ENCODE results near the gene GPX4.

GPX4 gene

GRCh38 chr19:1134431-1134830 lies 30.6 kb downstream of the GPX4 start:
- no peak for TF ChIP-seq CTCF (IDR thresholded peaks at IDR 0.05; ENCODE audit: insufficient read depth, missing control alignments)
- FAIRE-seq (no peak), DNase-seq (ENCODE audit: insufficient read length, low spot score) (no peak)

GRCh38 chr19:1135454-1135853 lies 31.7 kb downstream of the GPX4 start:
- DNase-seq (ENCODE audit: insufficient read length, low spot score) (no peak), FAIRE-seq (no peak)

GRCh38 chr19:1136201-1136600 lies 32.4 kb downstream of the GPX4 start:
- DNase-seq (ENCODE audit: insufficient read length, low spot score) (no peak), FAIRE-seq (no peak)
- TF ChIP-seq CTCF (IDR thresholded peaks at IDR 0.05; ENCODE audit: insufficient read depth, missing control alignments) = no peak

More at GRCh38 chr19:1135454-1135853, 31.7 kb downstream of the GPX4 start:
- no peak for TF ChIP-seq CTCF (IDR thresholded peaks at IDR 0.05; ENCODE audit: insufficient read depth, missing control alignments)

GRCh38 chr19:1136621-1137317 lies 33.0 kb downstream of the GPX4 start:
- TF ChIP-seq CTCF (IDR thresholded peaks at IDR 0.05; ENCODE audit: insufficient read depth, missing control alignments) = no peak
- DNase-seq (ENCODE audit: insufficient read length, low spot score) = no peak
- FAIRE-seq = no peak

GRCh38 chr19:1138121-1138520 lies 34.3 kb downstream of the GPX4 start:
- no peak for TF ChIP-seq CTCF (IDR thresholded peaks at IDR 0.05; ENCODE audit: insufficient read depth, missing control alignments)
- FAIRE-seq (no peak), DNase-seq (ENCODE audit: insufficient read length, low spot score) (no peak)

- DNase-seq (ENCODE audit: insufficient read length, low spot score) = no peak
- FAIRE-seq = no peak
- TF ChIP-seq CTCF (IDR thresholded peaks at IDR 0.05; ENCODE audit: insufficient read depth, missing control alignments) = no peak
Measured at GRCh38 chr19:1139126-1139525, 35.3 kb downstream of the GPX4 start.

- TF ChIP-seq CTCF (IDR thresholded peaks at IDR 0.05; ENCODE audit: insufficient read depth, missing control alignments) = no peak
- no peak for FAIRE-seq
- no peak for DNase-seq (ENCODE audit: insufficient read length, low spot score)
Measured at GRCh38 chr19:1140272-1141027, 36.7 kb downstream of the GPX4 start.
